Testis (tissue), 2 donors: Measurements from ENCODE around the gene ITGAD.

Source experiments
- CTCF ChIP-seq, 3 experiments: fragments of 450-650 bp in 2 of 3; fragments of 200-600 bp in 1 of 3; sonication (generic) in 1 of 3; IDR thresholded peaks; one replicate each; pipeline ENCODE4 v1.5.1; 2016 to 2019; ENCODE audit warnings: antibody characterized with exemption in 3 of 3, mild to moderate bottlenecking in 2 of 3, moderate library complexity in 1 of 3
- POLR2A ChIP-seq: fragments of 450-650 bp; IDR thresholded peaks from one replicate; pipeline ENCODE4 v1.6.1; 2017; ENCODE audit warnings: antibody characterized with exemption, mild to moderate bottlenecking, moderate library complexity

DNA sequence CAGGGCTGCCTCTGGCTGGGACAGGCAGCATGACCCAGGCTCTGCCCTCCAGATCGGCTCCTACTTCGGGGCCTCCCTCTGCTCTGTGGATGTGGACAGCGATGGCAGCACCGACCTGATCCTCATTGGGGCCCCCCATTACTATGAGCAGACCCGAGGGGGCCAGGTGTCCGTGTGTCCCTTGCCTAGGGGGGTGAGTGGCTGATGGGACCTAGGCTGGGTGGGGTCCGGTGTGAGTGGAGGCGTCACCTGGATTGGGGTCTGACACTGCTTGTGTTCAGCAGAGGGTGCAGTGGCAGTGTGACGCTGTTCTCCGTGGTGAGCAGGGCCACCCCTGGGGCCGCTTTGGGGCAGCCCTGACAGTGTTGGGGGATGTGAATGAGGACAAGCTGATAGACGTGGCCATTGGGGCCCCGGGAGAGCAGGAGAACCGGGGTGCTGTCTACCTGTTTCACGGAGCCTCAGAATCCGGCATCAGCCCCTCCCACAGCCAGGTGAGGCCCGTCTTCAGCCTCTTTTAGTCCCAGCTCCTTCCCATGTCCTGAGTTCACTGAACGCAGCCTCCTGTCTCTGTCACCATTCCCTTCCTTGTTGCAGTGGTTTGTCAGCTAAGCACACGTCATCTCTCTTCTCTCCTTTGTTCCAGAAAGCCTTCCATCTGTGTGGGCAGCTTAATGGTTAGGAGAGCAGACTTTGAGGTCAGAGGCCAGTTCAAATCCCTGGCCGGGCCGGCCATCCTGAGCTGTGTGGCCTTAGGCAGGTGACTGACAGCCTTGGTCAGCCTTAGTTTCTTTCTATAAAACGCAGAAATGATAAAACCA lies 18.1 kb downstream of the ITGAD start:
- no peak for TF ChIP-seq POLR2A
- TF ChIP-seq CTCF (IDR thresholded peaks at IDR 0.05) = no peak
